ENCODE results near the gene PTDSS2. TPM values are rescaled to one million over a fixed set of nuclear protein-coding genes. Genes with fewer than 3 reads are reported as not detected.

Gene PTDSS2
- total RNA-seq, 2 donors from 2014 or later, result 55.2 to 56.1 TPM

GRCh38 chr11:459511-460220, 9.6 kb downstream of the PTDSS2 start:
- TF ChIP-seq, protein P1, sequence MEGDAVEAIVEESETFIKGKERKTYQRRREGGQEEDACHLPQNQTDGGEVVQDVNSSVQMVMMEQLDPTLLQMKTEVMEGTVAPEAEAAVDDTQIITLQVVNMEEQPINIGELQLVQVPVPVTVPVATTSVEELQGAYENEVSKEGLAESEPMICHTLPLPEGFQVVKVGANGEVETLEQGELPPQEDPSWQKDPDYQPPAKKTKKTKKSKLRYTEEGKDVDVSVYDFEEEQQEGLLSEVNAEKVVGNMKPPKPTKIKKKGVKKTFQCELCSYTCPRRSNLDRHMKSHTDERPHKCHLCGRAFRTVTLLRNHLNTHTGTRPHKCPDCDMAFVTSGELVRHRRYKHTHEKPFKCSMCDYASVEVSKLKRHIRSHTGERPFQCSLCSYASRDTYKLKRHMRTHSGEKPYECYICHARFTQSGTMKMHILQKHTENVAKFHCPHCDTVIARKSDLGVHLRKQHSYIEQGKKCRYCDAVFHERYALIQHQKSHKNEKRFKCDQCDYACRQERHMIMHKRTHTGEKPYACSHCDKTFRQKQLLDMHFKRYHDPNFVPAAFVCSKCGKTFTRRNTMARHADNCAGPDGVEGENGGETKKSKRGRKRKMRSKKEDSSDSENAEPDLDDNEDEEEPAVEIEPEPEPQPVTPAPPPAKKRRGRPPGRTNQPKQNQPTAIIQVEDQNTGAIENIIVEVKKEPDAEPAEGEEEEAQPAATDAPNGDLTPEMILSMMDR (conservative IDR thresholded peaks at IDR 0.05), result no peak
- H3K4me1 ChIP-seq (ENCODE audit: control insufficient read depth, insufficient read depth, low read length), result no peaks in the 10 kb centered on the region
- Mint-ChIP-seq H3K9me3 (no peaks in the 10 kb centered on the region), H3K27ac (peak overlapping the region; percentile 44), H3K36me3 (ENCODE audit: low read depth) (peaks cover 30% of the 10 kb centered on the region), H3K4me3 (no peak overlapping the region), H3K27me3 (ENCODE audit: insufficient read depth) (no peaks in the 10 kb centered on the region), H3K4me1 (no peaks in the 10 kb centered on the region)
- no peak overlapping the region for H3K4me3 ChIP-seq (ENCODE audit: low read length)
- WGBS, 2 experiments (ENCODE audit: insufficient coverage in 1 of 2, insufficient read length in 1 of 2), result 94 to 97% methylated on average over 21 to 24 of the region's 24 CpGs
- no peaks in the 10 kb centered on the region for H3K27me3 ChIP-seq (ENCODE audit: control insufficient read depth, insufficient read depth, low read length, poor library complexity, severe bottlenecking)
- H3K9me3 ChIP-seq (ENCODE audit: control insufficient read depth, low read length), result no peaks in the 10 kb centered on the region
- peaks cover 41% of the 10 kb centered on the region for H3K36me3 ChIP-seq (ENCODE audit: control insufficient read depth, insufficient read depth, low read length)
- H3K9ac ChIP-seq (ENCODE audit: extremely low read depth, low read length, poor library complexity, severe bottlenecking), result no peak overlapping the region
- no peak for DNase-seq
- H3K27ac ChIP-seq (ENCODE audit: low read depth, low read length), result no peak overlapping the region

DNA sequence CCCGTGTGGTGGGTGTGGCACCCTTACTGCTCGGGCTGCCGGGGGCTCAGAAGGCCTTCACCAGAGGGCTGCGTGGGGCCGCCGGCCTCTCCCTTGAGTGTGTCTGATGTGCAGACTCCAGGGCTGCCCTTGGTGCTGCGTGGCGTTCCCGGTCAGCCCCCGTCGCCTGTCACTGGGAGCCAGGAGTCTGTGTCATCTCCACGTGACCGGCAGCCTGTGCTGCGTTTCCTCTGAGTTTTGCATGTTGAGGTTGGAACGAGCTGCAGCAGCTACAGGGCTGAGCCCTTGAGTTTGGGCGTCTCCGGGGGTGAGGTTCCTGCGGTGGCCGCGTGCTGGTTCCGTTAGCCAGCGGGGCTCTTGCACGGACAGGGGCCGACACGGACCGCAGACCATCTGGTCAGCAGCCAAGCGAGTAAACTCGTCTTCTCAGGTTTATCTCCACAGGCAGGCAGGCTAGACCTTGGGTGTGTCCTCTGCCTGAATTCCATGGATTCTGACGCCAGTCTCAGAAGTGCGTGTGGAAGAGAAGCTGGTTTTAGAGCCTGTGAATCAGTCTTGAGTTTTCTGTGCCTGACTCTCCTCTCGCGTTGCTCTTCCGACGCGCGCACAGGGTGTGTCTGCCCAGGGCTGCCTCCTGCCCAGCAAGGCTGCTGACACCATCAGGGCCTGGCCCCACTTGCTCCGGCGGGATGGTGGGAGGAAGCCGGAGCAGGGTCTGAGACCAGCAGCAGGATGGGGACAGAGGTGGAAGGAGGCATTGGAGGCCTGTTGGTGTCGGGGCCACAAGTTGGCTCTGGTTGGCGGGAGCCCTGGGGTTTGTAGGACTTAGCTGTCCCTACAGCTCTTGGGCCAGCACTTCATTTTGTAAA, 10.5 kb downstream of the PTDSS2 start:
- no peaks in the 10 kb centered on the region for H3K4me1 ChIP-seq (ENCODE audit: control insufficient read depth, insufficient read depth, low read length)
- no peak for DNase-seq
- no peaks in the 10 kb centered on the region for H3K27me3 ChIP-seq (ENCODE audit: control insufficient read depth, insufficient read depth, low read length, poor library complexity, severe bottlenecking)
- no peak overlapping the region for H3K4me3 ChIP-seq (ENCODE audit: low read length)
- H3K9ac ChIP-seq (ENCODE audit: extremely low read depth, low read length, poor library complexity, severe bottlenecking), result no peak overlapping the region
- H3K4me1 Mint-ChIP-seq, result no peaks in the 10 kb centered on the region
- H3K36me3 Mint-ChIP-seq (ENCODE audit: low read depth), result peaks cover 30% of the 10 kb centered on the region
- H3K4me3 Mint-ChIP-seq, result no peak overlapping the region
- H3K27ac Mint-ChIP-seq, result peak overlapping the region; percentile 30
- peaks cover 49% of the 10 kb centered on the region for H3K36me3 ChIP-seq (ENCODE audit: control insufficient read depth, insufficient read depth, low read length)
- H3K9me3 ChIP-seq (ENCODE audit: control insufficient read depth, low read length), result no peaks in the 10 kb centered on the region
- TF ChIP-seq, protein P1 (conservative IDR thresholded peaks at IDR 0.05), result no peak
- no peaks in the 10 kb centered on the region for H3K9me3 Mint-ChIP-seq
- no peaks in the 10 kb centered on the region for H3K27me3 Mint-ChIP-seq (ENCODE audit: insufficient read depth)
- H3K27ac ChIP-seq (ENCODE audit: low read depth, low read length), result no peak overlapping the region
- 93 to 96% methylated on average over 24 to 41 of the region's 41 CpGs for WGBS, 2 experiments (ENCODE audit: insufficient coverage in 1 of 2, insufficient read length in 1 of 2)

GRCh38 chr11:461626-462025, 11.5 kb downstream of the PTDSS2 start:
- Mint-ChIP-seq H3K4me3 (no peak overlapping the region), H3K4me1 (no peaks in the 10 kb centered on the region), H3K36me3 (ENCODE audit: low read depth) (peaks cover 35% of the 10 kb centered on the region), H3K9me3 (no peaks in the 10 kb centered on the region), H3K27ac (no peak overlapping the region), H3K27me3 (ENCODE audit: insufficient read depth) (no peaks in the 10 kb centered on the region)
- Histone ChIP-seq H3K4me3 (ENCODE audit: low read length) (no peak overlapping the region), H3K4me1 (ENCODE audit: control insufficient read depth, insufficient read depth, low read length) (no peaks in the 10 kb centered on the region), H3K9ac (ENCODE audit: extremely low read depth, low read length, poor library complexity, severe bottlenecking) (no peak overlapping the region), H3K36me3 (ENCODE audit: control insufficient read depth, insufficient read depth, low read length) (peaks cover 46% of the 10 kb centered on the region), H3K9me3 (ENCODE audit: control insufficient read depth, low read length) (no peaks in the 10 kb centered on the region), H3K27me3 (ENCODE audit: control insufficient read depth, insufficient read depth, low read length, poor library complexity, severe bottlenecking) (no peaks in the 10 kb centered on the region), H3K27ac (ENCODE audit: low read depth, low read length) (no peak overlapping the region)
- DNase-seq, result no peak
- WGBS, 2 experiments (ENCODE audit: insufficient coverage in 1 of 2, insufficient read length in 1 of 2), result 94 to 100% methylated on average over 2 to 9 of the region's 9 CpGs
- TF ChIP-seq, protein P1 (conservative IDR thresholded peaks at IDR 0.05), result no peak

All from endodermal cell (in vitro differentiated cells).